Left ventricle myocardium inferior (tissue), 1 donor: ENCODE data around the gene AIFM1. TPM values are rescaled to one million over a fixed set of nuclear protein-coding genes. Genes with fewer than 3 reads are reported as not detected.

Source experiments
- DNase-seq: peaks from one replicate; pipeline ENCODE4 v3.0.0-alpha.2; 2020
- H3K27ac ChIP-seq: fragments of 200-600 bp; replicated peaks from 2 replicates; pipeline ENCODE4 v1.8.0; 2021
- H3K27me3 ChIP-seq: fragments of 200-600 bp; 2 replicates; pipeline ENCODE4 v1.8.0; 2021; ENCODE audit warnings: low read depth
- H3K36me3 ChIP-seq: fragments of 200-600 bp; 2 replicates; pipeline ENCODE4 v1.8.0; 2021
- H3K4me1 ChIP-seq: fragments of 200-600 bp; 2 replicates; pipeline ENCODE4 v1.8.0; 2021
- H3K4me3 ChIP-seq: fragments of 200-600 bp; 2 replicates; pipeline ENCODE4 v1.8.0; 2021; ENCODE audit warnings: mild to moderate bottlenecking, moderate library complexity
- H3K9me3 ChIP-seq: fragments of 200-600 bp; replicated peaks from 2 replicates; pipeline ENCODE4 v1.8.0; 2021
- intact Hi-C: fragments of 100-400 bp; cut with micrococcal nuclease; formaldehyde crosslinking; loops from one replicate; pipeline ENCODE4 v1.11.0; 2022
- total RNA-seq: library from RNA; stranded (reverse); fragmentation: NEBNext Ultra II Directional; extraction: Animal tissue kit (Norgen Biotek cat#: 25700); gene quantifications from one replicate; pipeline ENCODE4 v1.2.1, GENCODE V29; 2021
- TF ChIP-seq, protein P1 (sequence below): fragments of 200-600 bp; IDR thresholded peaks from 2 replicates; pipeline ENCODE4 v1.8.0; 2021; ENCODE audit warnings: antibody characterized with exemption, mild to moderate bottlenecking, borderline replicate concordance
- donor health status: DM: no; HTN: yes; CAD: no; lungs with severe emphysema.

AIFM1 gene
- total RNA-seq, 1 donor from 2014 or later: 127 TPM

DNA sequence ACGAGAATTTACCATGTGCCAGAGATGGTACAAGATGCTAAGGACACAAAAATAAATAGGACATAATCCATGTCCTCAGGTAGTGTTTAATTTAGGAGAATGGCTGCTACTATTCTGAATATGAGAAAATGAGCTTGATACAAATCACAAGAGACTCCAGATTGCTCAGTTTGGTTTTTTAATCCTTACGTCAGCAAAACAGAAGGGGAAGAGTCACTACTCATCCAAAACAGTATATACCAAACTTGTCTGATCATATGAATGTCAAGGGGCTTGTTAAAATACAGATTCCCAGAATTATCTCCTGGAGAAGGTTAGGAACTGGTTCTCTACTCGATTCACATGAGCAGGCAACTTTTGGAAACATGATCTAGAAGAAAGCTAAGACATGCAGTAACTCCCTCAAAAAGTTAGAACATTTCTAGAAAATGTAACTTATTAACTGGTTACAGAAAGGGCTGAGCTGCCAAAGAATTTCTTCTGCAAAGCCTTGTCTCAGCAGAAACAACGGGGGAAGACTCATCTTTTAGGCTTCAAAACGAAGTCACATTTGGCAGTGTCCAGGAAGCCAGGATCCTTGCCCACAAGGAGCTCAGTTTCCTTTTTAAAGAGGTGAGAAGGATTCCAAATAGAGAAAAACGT is 3.4 kb downstream of the AIFM1 start:
- peaks cover 39% of the 10 kb centered on the region for H3K4me1 ChIP-seq
- no peak overlapping the region for H3K27ac ChIP-seq
- intact Hi-C loops: no loop called here
- no peaks in the 10 kb centered on the region for H3K27me3 ChIP-seq
- H3K9me3 ChIP-seq: no peaks in the 10 kb centered on the region
- DNase-seq: no peak
- H3K4me3 ChIP-seq: no peak overlapping the region
- TF ChIP-seq, protein P1, sequence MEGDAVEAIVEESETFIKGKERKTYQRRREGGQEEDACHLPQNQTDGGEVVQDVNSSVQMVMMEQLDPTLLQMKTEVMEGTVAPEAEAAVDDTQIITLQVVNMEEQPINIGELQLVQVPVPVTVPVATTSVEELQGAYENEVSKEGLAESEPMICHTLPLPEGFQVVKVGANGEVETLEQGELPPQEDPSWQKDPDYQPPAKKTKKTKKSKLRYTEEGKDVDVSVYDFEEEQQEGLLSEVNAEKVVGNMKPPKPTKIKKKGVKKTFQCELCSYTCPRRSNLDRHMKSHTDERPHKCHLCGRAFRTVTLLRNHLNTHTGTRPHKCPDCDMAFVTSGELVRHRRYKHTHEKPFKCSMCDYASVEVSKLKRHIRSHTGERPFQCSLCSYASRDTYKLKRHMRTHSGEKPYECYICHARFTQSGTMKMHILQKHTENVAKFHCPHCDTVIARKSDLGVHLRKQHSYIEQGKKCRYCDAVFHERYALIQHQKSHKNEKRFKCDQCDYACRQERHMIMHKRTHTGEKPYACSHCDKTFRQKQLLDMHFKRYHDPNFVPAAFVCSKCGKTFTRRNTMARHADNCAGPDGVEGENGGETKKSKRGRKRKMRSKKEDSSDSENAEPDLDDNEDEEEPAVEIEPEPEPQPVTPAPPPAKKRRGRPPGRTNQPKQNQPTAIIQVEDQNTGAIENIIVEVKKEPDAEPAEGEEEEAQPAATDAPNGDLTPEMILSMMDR: no peak
- H3K36me3 ChIP-seq: no peaks in the 10 kb centered on the region

DNA sequence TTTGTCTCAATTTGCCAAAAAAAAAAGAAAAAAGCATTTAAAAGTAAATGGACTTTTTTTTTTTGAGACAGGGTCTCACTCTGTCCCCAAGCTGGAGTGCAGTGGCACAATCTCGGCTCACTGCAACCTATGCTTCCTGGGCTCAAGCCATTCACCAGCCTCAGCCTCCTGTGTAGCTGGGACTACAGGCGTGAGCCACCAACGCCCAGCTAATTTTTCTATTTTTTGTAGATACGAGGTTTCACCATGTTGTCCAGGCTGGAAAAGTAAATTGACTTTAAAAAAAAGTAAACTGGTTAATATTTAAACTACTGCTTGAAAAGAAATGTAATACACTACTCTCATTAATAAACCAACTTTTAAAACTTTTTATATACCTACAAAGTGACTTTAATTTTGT is 5.9 kb downstream of the AIFM1 start:
- intact Hi-C loops: no loop called here
- TF ChIP-seq, protein P1: no peak
- H3K4me1 ChIP-seq: peaks cover 48% of the 10 kb centered on the region
- no peak for DNase-seq
- no peaks in the 10 kb centered on the region for H3K27me3 ChIP-seq
- no peak overlapping the region for H3K4me3 ChIP-seq
- H3K9me3 ChIP-seq: no peaks in the 10 kb centered on the region
- H3K27ac ChIP-seq: no peak overlapping the region
- H3K36me3 ChIP-seq: no peaks in the 10 kb centered on the region

GRCh38 chrX:130158311-130158710 is 7.3 kb downstream of the AIFM1 start:
- Histone ChIP-seq H3K4me1 (peaks cover 39% of the 10 kb centered on the region), H3K4me3 (no peak overlapping the region), H3K27ac (no peak overlapping the region), H3K9me3 (no peaks in the 10 kb centered on the region), H3K27me3 (no peaks in the 10 kb centered on the region), H3K36me3 (no peaks in the 10 kb centered on the region)
- DNase-seq: no peak
- intact Hi-C loops: no loop called here
- TF ChIP-seq, protein P1: no peak

GRCh38 chrX:130155564-130155963 is 10.1 kb downstream of the AIFM1 start:
- Histone ChIP-seq H3K27me3 (no peaks in the 10 kb centered on the region), H3K4me1 (peaks cover 23% of the 10 kb centered on the region), H3K36me3 (no peaks in the 10 kb centered on the region), H3K27ac (no peak overlapping the region), H3K9me3 (no peaks in the 10 kb centered on the region), H3K4me3 (no peak overlapping the region)
- TF ChIP-seq, protein P1: no peak
- intact Hi-C loops: no loop called here
- no peak for DNase-seq

GRCh38 chrX:130147631-130148030 is 18.0 kb downstream of the AIFM1 start:
- TF ChIP-seq, protein P1: no peak
- H3K4me3 ChIP-seq: no peak overlapping the region
- intact Hi-C loops: no loop called here
- H3K4me1 ChIP-seq: peaks cover 7% of the 10 kb centered on the region
- DNase-seq: no peak
- peaks cover 44% of the 10 kb centered on the region for H3K36me3 ChIP-seq
- H3K9me3 ChIP-seq: no peaks in the 10 kb centered on the region
- H3K27me3 ChIP-seq: no peaks in the 10 kb centered on the region
- H3K27ac ChIP-seq: no peak overlapping the region

DNA sequence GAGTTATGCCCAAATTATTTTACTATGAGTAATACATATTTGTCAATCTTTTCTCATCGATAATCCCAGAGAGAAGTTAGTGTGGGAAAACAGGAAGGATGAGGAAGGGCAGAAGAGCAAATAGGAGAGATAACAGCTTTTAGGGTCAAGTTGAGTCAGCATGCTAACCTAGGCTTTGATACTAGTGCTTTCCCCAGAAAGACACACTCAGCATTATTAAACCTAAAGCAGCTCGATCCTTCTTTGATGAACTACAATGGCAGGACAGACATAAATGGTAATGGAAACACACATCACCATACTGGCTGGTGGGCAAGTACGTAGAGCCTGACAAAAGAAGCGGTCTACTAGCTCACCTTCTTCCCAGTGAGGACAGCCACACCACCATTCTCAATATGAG is 20.5 kb downstream of the AIFM1 start:
- Histone ChIP-seq H3K4me3 (no peak overlapping the region), H3K27me3 (no peaks in the 10 kb centered on the region), H3K27ac (no peak overlapping the region), H3K9me3 (no peaks in the 10 kb centered on the region), H3K36me3 (peaks cover 55% of the 10 kb centered on the region), H3K4me1 (peaks cover 7% of the 10 kb centered on the region)
- TF ChIP-seq, protein P1: no peak
- intact Hi-C loops: no loop called here
- no peak for DNase-seq
